ENCODE data around the gene PTPRE.

DNA sequence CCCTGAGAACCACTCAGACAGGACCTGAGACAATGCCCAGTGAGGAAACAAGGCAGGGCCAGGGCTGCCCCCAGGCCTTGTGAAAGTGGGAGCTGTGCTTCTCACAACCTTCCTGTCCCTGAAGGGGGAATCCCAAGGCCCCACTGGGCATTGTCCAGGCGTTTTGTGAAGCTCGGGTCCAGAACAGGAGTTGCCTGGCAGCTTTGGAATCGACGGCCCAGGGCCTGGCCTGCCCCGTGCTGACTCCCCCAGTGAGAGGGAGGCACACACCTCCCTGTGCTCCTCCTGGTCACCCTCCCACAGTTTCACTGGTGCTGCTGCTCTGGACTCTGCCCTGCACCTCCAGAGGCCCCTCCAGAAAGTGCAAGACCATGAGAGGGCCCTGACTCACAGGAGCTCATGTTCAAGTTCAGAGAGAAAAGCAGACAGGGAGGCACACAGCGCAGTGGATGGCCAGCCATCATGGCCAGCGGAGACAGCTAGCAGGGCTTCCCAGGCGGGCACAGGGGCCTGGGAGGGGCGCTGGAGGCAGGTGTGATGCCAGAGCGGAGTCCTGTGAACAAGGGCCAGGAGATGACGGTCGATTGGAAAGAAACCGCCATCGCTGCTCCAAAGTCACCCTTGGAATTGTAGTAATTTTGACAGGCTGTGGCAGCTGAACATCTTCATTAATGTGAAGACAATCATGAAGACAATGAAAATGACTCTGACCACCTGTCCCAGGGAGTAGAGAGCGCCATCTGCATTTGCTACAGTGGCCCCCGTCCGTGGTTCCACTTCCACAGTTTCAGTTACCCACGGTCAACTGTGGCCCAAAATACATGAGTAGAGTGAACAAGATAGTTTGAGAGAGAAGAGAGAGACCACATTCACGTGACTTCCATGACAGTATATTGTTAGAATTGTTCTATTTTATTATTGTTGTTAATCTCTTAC is 115.6 kb downstream of the PTPRE start:
- no peak for TF ChIP-seq POLR2AphosphoS5 (IDR thresholded peaks at IDR 0.05; ENCODE audit: low read depth, low read length)
- TF ChIP-seq POLR2A (IDR thresholded peaks at IDR 0.05; ENCODE audit: low read depth, low read length), result no peak
- no peak for TF ChIP-seq TAF1 (IDR thresholded peaks at IDR 0.05; ENCODE audit: low read depth, low read length)
